Measurements from ENCODE around the gene DNAJC5. TPM values are rescaled to one million over a fixed set of nuclear protein-coding genes. Genes with fewer than 3 reads are reported as not detected.
"Not testable (repeated sequence)": the region's sequence is repeated elsewhere in the genome, so short reads cannot be mapped to it uniquely, and the experiment has no call there.

Gene DNAJC5
- total RNA-seq, 2 donors from 2014 or later, result 44.4 to 66.6 TPM

- peaks cover 3% of the 10 kb centered on the region for H3K4me1 ChIP-seq (replicated peaks)
- 93% methylated on average over 12 of the region's 12 CpGs for WGBS
- TF ChIP-seq CTCF (IDR thresholded peaks at IDR 0.05), result no peak
- H3K27ac ChIP-seq, result no peak overlapping the region
- H3K36me3 ChIP-seq, result no peaks in the 10 kb centered on the region
- H3K4me3 ChIP-seq, result no peak overlapping the region
- intact Hi-C loops (cut with DNase I), result no loop called here
- DNase-seq (ENCODE audit: low spot score), result no peak
- no peaks in the 10 kb centered on the region for H3K27me3 ChIP-seq (replicated peaks; ENCODE audit: insufficient read depth)
- H3K9me3 ChIP-seq, result no peaks in the 10 kb centered on the region
Observed at GRCh38 chr20:63913768-63914167, 18.8 kb downstream of the DNAJC5 start.

GRCh38 chr20:63915471-63915870, 20.5 kb downstream of the DNAJC5 start:
- DNase-seq (ENCODE audit: low spot score), result no peak
- no peak overlapping the region for H3K27ac ChIP-seq
- TF ChIP-seq POLR2A (IDR thresholded peaks at IDR 0.05), result no peak
- TF ChIP-seq POLR2AphosphoS5 (IDR thresholded peaks at IDR 0.05), result no peak
- no peak for TF ChIP-seq CTCF (IDR thresholded peaks at IDR 0.05)
- peaks cover 3% of the 10 kb centered on the region for H3K4me1 ChIP-seq (replicated peaks)
- no peaks in the 10 kb centered on the region for H3K36me3 ChIP-seq
- 92% methylated on average over 6 of the region's 6 CpGs for WGBS
- no peak overlapping the region for H3K4me3 ChIP-seq
- H3K9me3 ChIP-seq, result no peaks in the 10 kb centered on the region
- intact Hi-C loops (cut with DNase I), result no loop called here
- no peaks in the 10 kb centered on the region for H3K27me3 ChIP-seq (replicated peaks; ENCODE audit: insufficient read depth)

- 98% methylated on average over 8 of the region's 8 CpGs for WGBS
- DNase-seq (ENCODE audit: low spot score); H3K36me3 ChIP-seq; H3K27me3 ChIP-seq (replicated peaks; ENCODE audit: insufficient read depth); H3K4me1 ChIP-seq (replicated peaks); intact Hi-C loops (cut with DNase I); H3K4me3 ChIP-seq; H3K9me3 ChIP-seq; H3K27ac ChIP-seq: not testable (repeated sequence)
Observed at GRCh38 chr20:63916371-63916939, 21.5 kb downstream of the DNAJC5 start.

- WGBS, result 92% methylated on average over 11 of the region's 11 CpGs
- H3K36me3 ChIP-seq, result no peaks in the 10 kb centered on the region
Observed at GRCh38 chr20:63917811-63918210, 22.9 kb downstream of the DNAJC5 start.

GRCh38 chr20:63919130-63919529, 24.2 kb downstream of the DNAJC5 start:
- no peaks in the 10 kb centered on the region for H3K9me3 ChIP-seq
- H3K36me3 ChIP-seq, result no peaks in the 10 kb centered on the region
- intact Hi-C loops (cut with DNase I), result no loop called here
- no peaks in the 10 kb centered on the region for H3K27me3 ChIP-seq (replicated peaks; ENCODE audit: insufficient read depth)
- WGBS, result 96% methylated on average over 19 of the region's 19 CpGs
- no peak overlapping the region for H3K27ac ChIP-seq
- DNase-seq (ENCODE audit: low spot score), result no peak
- no peaks in the 10 kb centered on the region for H3K4me1 ChIP-seq (replicated peaks)
- no peak overlapping the region for H3K4me3 ChIP-seq
- no peak for TF ChIP-seq CTCF (IDR thresholded peaks at IDR 0.05)
- TF ChIP-seq POLR2A (IDR thresholded peaks at IDR 0.05), result no peak
- no peak for TF ChIP-seq POLR2AphosphoS5 (IDR thresholded peaks at IDR 0.05)

More at GRCh38 chr20:63917811-63918210, 22.9 kb downstream of the DNAJC5 start:
- no peak overlapping the region for H3K4me3 ChIP-seq
- DNase-seq (ENCODE audit: low spot score), result no peak
- H3K4me1 ChIP-seq (replicated peaks), result no peaks in the 10 kb centered on the region
- no peaks in the 10 kb centered on the region for H3K9me3 ChIP-seq
- H3K27ac ChIP-seq, result no peak overlapping the region
- TF ChIP-seq POLR2A (IDR thresholded peaks at IDR 0.05) (no peak), CTCF (IDR thresholded peaks at IDR 0.05) (no peak), POLR2AphosphoS5 (IDR thresholded peaks at IDR 0.05) (no peak)
- H3K27me3 ChIP-seq (replicated peaks; ENCODE audit: insufficient read depth), result no peaks in the 10 kb centered on the region
- intact Hi-C loops (cut with DNase I), result no loop called here

All from prostate gland (tissue), 2 donors.